Thyroid gland (tissue), 4 donors: ENCODE measurements around the gene NIT2. TPM values are rescaled to one million over a fixed set of nuclear protein-coding genes. Genes with fewer than 3 reads are reported as not detected.

Source experiments
- DNase-seq, 2 donors: peaks; one replicate each; pipeline ENCODE4 v3.0.0-alpha.2; 2019
- H3K27ac ChIP-seq, 3 donors: fragments of 200-600 bp; sonication (generic); 1 replicate in 2 of 3; 2 replicates in 1 of 3; pipeline ENCODE4 v1.5.1; 2016 to 2019; ENCODE audit warnings: mild to moderate bottlenecking in 1 of 3, moderate library complexity in 1 of 3
- H3K27me3 ChIP-seq: fragments of 200-600 bp; sonication (generic); one replicate; pipeline ENCODE4 v1.5.1; 2019
- H3K36me3 ChIP-seq, 2 donors: fragments of 200-600 bp; sonication (generic); one replicate each; pipeline ENCODE4 v1.5.1; 2016 to 2019
- H3K4me1 ChIP-seq, 2 donors: fragments of 200-600 bp; sonication (generic); one replicate each; pipeline ENCODE4 v1.5.1; 2017 to 2019
- H3K4me3 ChIP-seq, 3 donors: fragments of 200-600 bp; sonication (generic); replicated peaks in 1 of 3; 1 replicate in 2 of 3; 2 replicates in 1 of 3; pipeline ENCODE4 v1.5.1; 2016; ENCODE audit warnings: mild to moderate bottlenecking in 1 of 3
- H3K9me3 ChIP-seq: fragments of 200-600 bp; sonication (generic); one replicate; pipeline ENCODE4 v1.5.1; 2017
- POLR2A ChIP-seq, 2 donors: fragments of 450-650 bp; IDR thresholded peaks; one replicate each; pipeline ENCODE4 v1.6.1; 2017; ENCODE audit warnings: antibody characterized with exemption in 2 of 2, mild to moderate bottlenecking in 2 of 2, moderate library complexity in 1 of 2
- WGBS, 2 donors: methylation state at CpG; one replicate each; pipeline ENCODE4 v1.1.5; 2017; 5-methylcytosine and 5-hydroxymethylcytosine counted together
- intact Hi-C: fragments of 100-400 bp; cut with DNase I; formaldehyde crosslinking; loops from one replicate; pipeline ENCODE4 v1.15.1; 2023
- total RNA-seq, 4 donors: library from RNA; depleted of rRNA; stranded (reverse); fragments of >200 nt; gene quantifications; one replicate each; pipeline ENCODE4 v1.2.3, GENCODE V29; 2016
- TF ChIP-seq, protein P1 (sequence below), 6 experiments: fragments of 200-600 bp in 3 of 6; fragments of 450-650 bp in 3 of 6; sonication (generic) in 3 of 6; IDR thresholded peaks; one replicate each; pipeline ENCODE4 v1.5.1; 2016 to 2019; ENCODE audit warnings: antibody characterized with exemption in 6 of 6, mild to moderate bottlenecking in 2 of 6, inconsistent platforms in 1 of 6, moderate library complexity in 1 of 6

NIT2 gene, protein sequence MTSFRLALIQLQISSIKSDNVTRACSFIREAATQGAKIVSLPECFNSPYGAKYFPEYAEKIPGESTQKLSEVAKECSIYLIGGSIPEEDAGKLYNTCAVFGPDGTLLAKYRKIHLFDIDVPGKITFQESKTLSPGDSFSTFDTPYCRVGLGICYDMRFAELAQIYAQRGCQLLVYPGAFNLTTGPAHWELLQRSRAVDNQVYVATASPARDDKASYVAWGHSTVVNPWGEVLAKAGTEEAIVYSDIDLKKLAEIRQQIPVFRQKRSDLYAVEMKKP
- total RNA-seq, result 10 to 100 TPM; 38.3 to 59.3 (median 48.8) TPM

DNA sequence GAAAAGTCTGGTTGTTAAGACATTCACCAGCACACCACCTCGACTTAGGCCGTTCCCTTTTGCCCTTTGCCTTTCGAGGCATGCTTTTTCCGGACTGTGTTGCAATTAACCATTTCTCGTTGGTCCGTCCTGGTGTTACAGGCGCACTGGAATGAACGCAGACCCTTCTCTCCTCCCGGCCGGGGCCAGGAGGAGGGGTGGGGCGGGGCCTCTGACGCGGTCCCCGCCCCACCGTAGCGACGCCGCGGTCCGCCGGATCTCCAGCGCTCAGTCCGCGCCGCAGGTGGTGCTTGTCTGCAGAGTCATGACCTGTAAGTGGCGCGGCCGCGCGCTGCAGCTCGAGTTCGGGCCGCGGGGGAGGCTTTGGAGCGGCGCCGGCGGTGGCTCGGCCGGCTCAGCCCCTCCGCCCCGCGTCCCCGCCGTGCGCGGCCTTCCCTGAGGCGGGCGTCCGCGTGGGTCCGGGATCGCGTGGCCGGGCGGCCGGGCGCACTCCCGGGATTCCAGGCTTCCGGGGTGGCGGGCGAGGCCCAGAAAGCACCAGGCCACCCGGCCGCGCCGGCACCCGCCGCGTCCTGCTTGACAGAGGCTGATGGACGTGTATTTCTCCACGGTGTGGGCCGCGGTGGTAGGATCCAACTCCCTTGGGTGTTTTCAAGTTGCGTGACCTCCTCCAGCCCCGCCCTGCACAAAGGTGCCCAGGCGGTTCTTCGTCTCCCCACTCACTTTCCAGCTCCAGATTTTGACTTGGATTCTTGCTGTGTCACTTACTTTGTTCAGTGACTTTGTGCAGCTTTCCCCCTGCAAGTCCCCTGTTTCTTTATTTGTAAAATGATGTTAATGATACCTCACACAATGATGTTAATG is at the start of gene NIT2:
Gene NIT2 (plus strand): TSS at position 270 of the 864 bp plus-strand sequence. CDS start 35 bp downstream, at position 305.
- WGBS, 2 donors, result 0 to 1% methylated on average over 14 to 32 of the region's 77 CpGs

DNA sequence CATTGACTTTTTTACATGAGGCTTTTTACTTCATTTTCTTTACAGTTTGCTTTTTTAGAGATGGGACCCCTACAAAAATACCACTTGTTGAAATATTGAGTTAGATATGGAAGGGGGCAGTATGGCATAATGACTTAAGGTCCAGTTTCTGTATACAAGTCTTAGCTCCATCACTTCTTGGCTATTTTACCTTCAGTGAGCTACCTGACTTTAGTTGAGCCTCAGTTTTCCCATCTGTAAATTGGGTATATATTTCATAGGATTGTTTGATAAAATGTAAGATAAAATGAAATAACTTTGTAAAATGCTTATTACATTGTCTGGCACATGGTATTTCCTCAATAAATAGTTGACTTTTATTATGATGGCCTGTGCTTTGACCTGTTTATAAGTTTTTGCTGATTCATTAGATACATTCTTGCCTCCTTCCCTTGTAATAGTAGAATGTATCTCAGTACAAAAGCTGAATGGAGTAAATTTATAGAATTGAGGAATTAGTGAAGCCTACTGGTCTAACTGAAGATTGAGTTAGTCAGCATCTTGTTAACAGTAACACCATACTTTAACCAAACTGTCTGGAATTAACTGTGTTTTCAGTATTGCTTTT is 46.2 kb upstream of the NIT2 start:
- no peak for DNase-seq
- Histone ChIP-seq H3K9me3 (no peaks in the 10 kb centered on the region), H3K36me3 (no peaks in the 10 kb centered on the region), H3K27me3 (no peaks in the 10 kb centered on the region), H3K4me3 (no peak overlapping the region), H3K27ac (no peak overlapping the region), H3K4me1 (no peaks in the 10 kb centered on the region)
- TF ChIP-seq, protein P1, sequence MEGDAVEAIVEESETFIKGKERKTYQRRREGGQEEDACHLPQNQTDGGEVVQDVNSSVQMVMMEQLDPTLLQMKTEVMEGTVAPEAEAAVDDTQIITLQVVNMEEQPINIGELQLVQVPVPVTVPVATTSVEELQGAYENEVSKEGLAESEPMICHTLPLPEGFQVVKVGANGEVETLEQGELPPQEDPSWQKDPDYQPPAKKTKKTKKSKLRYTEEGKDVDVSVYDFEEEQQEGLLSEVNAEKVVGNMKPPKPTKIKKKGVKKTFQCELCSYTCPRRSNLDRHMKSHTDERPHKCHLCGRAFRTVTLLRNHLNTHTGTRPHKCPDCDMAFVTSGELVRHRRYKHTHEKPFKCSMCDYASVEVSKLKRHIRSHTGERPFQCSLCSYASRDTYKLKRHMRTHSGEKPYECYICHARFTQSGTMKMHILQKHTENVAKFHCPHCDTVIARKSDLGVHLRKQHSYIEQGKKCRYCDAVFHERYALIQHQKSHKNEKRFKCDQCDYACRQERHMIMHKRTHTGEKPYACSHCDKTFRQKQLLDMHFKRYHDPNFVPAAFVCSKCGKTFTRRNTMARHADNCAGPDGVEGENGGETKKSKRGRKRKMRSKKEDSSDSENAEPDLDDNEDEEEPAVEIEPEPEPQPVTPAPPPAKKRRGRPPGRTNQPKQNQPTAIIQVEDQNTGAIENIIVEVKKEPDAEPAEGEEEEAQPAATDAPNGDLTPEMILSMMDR (IDR thresholded peaks at IDR 0.05), result no peak
- TF ChIP-seq POLR2A (IDR thresholded peaks at IDR 0.05), result no peak
- intact Hi-C loops, result no loop called here

More for the DNA sequence above, at the start of gene NIT2:
- intact Hi-C loops, result no loop called here
- Histone ChIP-seq H3K27me3 (no peaks in the 10 kb centered on the region), H3K4me3 (peak within 1 kb of the TSS; percentile 56 to 61 (median 60)), H3K27ac (peak within 1 kb of the TSS; percentile 67 to 79 (median 79)), H3K9me3 (no peaks in the 10 kb centered on the region), H3K4me1 (peaks cover 4 to 7% of the 10 kb centered on the region in 2 donors), H3K36me3 (peaks cover 3 to 4% of the 10 kb centered on the region in 2 donors)
- DNase-seq, result peak; percentile 91
- peak in 1 of 2 donors; percentile 80 for TF ChIP-seq POLR2A (IDR thresholded peaks at IDR 0.05)
- TF ChIP-seq, protein P1 (IDR thresholded peaks at IDR 0.05), result peak in 1 of 6 experiments; percentile 19

DNA sequence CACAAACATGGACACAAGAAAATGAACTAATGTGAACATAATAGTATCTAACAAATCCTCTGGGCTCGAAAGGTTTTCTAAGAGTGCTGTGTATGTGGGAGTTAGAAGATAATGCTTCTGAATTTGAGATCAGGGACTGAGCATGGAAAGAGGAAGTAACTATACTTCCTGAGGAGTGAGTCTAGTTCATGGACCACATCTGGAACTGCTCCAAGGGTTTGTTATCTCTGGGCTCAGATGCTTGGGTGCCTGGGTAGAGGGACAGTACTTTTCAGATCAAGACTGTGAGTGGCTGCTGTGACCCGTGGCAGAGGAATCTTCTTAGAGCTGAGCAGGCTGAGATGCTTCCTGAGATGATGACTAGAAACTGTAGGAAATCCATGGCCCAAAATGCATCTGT is 45.2 kb upstream of the NIT2 start:
- Histone ChIP-seq H3K36me3 (no peaks in the 10 kb centered on the region), H3K27me3 (no peaks in the 10 kb centered on the region), H3K4me3 (no peak overlapping the region), H3K9me3 (no peaks in the 10 kb centered on the region), H3K4me1 (no peaks in the 10 kb centered on the region), H3K27ac (no peak overlapping the region)
- intact Hi-C loops, result no loop called here
- DNase-seq, result no peak
- TF ChIP-seq POLR2A (IDR thresholded peaks at IDR 0.05), result no peak
- TF ChIP-seq, protein P1 (IDR thresholded peaks at IDR 0.05), result no peak
- WGBS, 2 donors, result 63 to 65% methylated on average over 2 of the region's 2 CpGs

DNA sequence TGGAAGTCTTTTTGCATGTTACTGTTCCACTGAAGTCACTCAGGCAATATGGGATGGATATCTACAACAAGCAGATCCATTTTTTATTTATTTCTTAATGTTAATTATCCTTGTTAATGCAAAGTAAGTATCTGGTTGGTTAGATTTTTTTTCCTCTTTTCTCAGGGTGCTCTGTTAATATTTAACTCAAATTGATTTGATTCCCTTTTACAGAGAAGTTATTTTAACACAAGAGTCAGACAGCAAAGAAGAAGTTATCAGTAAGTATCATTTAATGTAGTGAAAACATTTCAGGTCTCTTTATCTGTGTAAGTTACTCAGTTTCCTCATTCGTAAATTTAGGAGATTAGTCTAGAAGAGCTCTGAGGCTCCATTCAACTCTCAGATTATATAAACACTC is 39.5 kb upstream of the NIT2 start:
- WGBS, 2 donors, result 95 to 100% methylated on average over 1 of the region's 1 CpG
- no peak overlapping the region for H3K4me3 ChIP-seq
- intact Hi-C loops, result no loop called here
- peaks cover 13 to 22% of the 10 kb centered on the region in 2 donors for H3K36me3 ChIP-seq
- no peaks in the 10 kb centered on the region for H3K4me1 ChIP-seq
- DNase-seq, result no peak
- H3K27ac ChIP-seq, result no peak overlapping the region
- TF ChIP-seq, protein P1 (IDR thresholded peaks at IDR 0.05), result no peak
- no peak for TF ChIP-seq POLR2A (IDR thresholded peaks at IDR 0.05)
- no peaks in the 10 kb centered on the region for H3K9me3 ChIP-seq
- H3K27me3 ChIP-seq, result no peaks in the 10 kb centered on the region
